ENCODE results near the gene LDLRAP1. TPM values are rescaled to one million over a fixed set of nuclear protein-coding genes. Genes with fewer than 3 reads are reported as not detected.
"Not testable (repeated sequence)": the region's sequence is repeated elsewhere in the genome, so short reads cannot be mapped to it uniquely, and the experiment has no call there.

The LDLRAP1 gene
- total RNA-seq, 4 donors from 2014 or later = 12.6 to 21.2 (median 16.3) TPM

DNA sequence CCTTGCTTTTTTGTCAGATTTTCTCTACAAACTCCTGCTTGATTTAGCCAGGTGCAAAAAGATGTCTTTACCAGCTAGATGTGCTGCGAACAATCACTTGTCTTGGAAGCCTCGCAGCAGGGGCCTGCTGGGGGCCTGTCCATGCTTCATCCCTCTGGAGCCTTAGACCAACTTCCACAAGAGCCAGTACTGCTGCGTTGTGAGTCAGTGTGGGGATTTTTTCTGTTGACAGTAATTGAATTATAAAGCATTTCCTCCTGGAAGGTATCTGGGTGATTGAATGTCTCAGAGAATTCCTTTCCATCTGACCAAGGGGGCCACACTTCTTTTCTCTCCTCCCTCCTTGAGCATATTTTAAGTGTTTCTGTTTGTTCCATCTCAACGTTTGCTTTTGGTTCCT lies 40.4 kb upstream of the LDLRAP1 start:
- Histone ChIP-seq H3K27ac (replicated peaks in 1 of 4) (no peak overlapping the region), H3K9me3 (no peaks in the 10 kb centered on the region), H3K4me1 (peaks cover 10 to 34% (median 30%) of the 10 kb centered on the region in 4 donors), H3K27me3 (no peaks in the 10 kb centered on the region), H3K4me3 (no peak overlapping the region), H3K36me3 (peaks cover 12 to 17% (median 13%) of the 10 kb centered on the region in 4 donors)
- TF ChIP-seq, protein P1, sequence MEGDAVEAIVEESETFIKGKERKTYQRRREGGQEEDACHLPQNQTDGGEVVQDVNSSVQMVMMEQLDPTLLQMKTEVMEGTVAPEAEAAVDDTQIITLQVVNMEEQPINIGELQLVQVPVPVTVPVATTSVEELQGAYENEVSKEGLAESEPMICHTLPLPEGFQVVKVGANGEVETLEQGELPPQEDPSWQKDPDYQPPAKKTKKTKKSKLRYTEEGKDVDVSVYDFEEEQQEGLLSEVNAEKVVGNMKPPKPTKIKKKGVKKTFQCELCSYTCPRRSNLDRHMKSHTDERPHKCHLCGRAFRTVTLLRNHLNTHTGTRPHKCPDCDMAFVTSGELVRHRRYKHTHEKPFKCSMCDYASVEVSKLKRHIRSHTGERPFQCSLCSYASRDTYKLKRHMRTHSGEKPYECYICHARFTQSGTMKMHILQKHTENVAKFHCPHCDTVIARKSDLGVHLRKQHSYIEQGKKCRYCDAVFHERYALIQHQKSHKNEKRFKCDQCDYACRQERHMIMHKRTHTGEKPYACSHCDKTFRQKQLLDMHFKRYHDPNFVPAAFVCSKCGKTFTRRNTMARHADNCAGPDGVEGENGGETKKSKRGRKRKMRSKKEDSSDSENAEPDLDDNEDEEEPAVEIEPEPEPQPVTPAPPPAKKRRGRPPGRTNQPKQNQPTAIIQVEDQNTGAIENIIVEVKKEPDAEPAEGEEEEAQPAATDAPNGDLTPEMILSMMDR (IDR thresholded peaks at IDR 0.05) = no peak
- no peak for TF ChIP-seq POLR2A (IDR thresholded peaks at IDR 0.05; ENCODE audit: low read depth)
- no peak for TF ChIP-seq EP300 (IDR thresholded peaks at IDR 0.05)
- no peak for TF ChIP-seq POLR2AphosphoS5 (IDR thresholded peaks at IDR 0.05)
- no peak for DNase-seq (ENCODE audit: extremely low spot score)
- 42% methylated on average over 4 of the region's 4 CpGs for WGBS
- intact Hi-C loops (cut with DNase I) = no loop called here

DNA sequence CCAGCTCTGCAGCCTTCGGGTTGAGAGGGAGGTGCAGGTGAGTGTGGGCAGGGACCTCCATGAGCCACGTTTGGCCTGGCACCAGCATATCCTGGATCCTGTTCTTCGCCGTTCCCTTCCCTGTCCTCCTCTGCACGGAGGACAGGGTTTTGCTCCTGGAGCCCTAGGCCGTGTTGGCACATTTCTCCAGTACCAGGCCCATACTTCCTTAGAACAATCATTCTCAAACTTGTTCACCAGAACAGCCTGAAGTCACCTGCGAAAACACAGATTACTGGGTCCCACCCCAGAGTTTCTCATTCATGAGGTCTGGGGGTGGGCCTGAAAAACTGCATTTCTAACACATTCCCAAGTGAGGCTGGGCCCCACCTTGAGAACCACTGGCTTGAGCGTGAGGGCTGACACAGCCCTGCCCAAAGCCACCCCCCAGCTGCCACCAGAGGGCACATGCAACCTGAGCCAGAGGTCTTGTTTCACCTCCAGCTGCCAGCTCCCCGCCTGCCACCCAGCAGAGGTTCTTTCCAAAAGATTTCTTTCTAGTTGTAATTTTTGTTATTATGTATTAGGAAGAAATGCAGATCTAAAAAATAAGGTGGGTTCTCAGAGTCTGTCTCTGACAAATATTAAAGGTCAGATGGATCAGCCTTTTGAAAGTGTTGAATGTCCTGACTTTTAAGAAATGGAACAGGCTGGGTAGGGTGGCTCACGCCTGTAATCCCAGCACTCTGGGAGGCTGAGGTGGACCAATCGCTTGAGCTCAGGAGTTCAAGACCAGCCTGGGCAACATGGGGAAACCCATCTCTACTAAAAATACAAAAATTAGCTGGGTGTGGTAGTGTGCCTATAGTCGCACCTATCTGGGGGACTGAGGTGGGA lies 39.6 kb upstream of the LDLRAP1 start:
- intact Hi-C loops (cut with DNase I) = no loop called here

DNA sequence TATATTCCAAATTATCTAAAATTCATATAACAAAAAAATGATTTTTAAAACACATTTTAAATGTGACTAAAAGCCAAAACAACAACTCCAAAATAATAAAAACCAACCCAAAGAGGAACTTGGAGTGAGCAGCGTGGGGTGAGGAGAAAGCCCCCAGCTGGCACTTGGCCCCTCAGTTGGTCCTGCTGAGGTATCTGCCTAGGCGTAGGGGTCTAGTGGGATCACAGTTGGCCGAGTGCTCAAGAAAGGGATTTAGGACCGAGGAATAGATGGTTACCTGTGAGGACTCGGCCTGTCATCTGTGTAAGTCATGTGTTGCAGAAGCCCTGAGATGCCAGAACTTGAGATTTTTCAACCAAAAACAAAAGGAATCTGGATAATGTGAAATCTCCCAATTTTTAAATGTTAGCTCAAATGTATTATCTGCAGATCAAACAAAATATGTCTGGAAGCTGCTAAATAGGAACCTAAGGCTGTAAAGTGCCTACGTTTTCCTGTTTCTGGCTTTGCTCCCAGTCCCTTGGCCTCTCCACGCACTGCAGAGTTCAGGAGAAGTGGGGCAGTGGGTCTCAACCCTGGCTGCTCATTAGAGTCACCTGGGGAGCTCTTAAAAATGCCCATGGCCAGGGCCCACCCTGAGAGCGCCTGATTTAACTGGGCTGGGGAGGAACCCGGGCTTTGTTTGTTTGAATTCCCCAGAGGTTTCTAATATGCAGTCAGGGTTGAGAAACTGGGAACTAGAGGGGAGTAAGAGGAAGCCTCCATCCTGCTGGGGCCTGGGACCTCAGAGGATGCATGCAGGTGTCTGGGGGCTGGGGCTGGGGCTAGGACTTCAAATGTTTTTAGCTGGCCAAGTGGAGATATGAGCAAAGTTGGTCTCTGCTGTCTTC lies 38.5 kb upstream of the LDLRAP1 start:
- H3K27me3 ChIP-seq = no peaks in the 10 kb centered on the region
- intact Hi-C loops (cut with DNase I) = no loop called here
- H3K4me1 ChIP-seq = peaks cover 10 to 34% (median 30%) of the 10 kb centered on the region in 4 donors
- WGBS = 61% methylated on average over 9 of the region's 9 CpGs
- H3K9me3 ChIP-seq = no peaks in the 10 kb centered on the region
- no peak for TF ChIP-seq POLR2AphosphoS5 (IDR thresholded peaks at IDR 0.05)
- no peak for DNase-seq (ENCODE audit: extremely low spot score)
- H3K36me3 ChIP-seq = no peaks in the 10 kb centered on the region
- H3K4me3 ChIP-seq = no peak overlapping the region
- H3K27ac ChIP-seq (replicated peaks in 1 of 4) = no peak overlapping the region

More for the DNA sequence above, 39.6 kb upstream of the LDLRAP1 start:
- no peak for TF ChIP-seq EP300 (IDR thresholded peaks at IDR 0.05)
- TF ChIP-seq POLR2AphosphoS5 (IDR thresholded peaks at IDR 0.05) = no peak
- TF ChIP-seq, protein P1 (IDR thresholded peaks at IDR 0.05) = peak; percentile 37 to 53 (median 46)
- no peak overlapping the region for H3K4me3 ChIP-seq
- H3K4me1 ChIP-seq = peaks cover 10 to 34% (median 30%) of the 10 kb centered on the region in 4 donors
- WGBS = 87% methylated on average over 12 of the region's 12 CpGs
- H3K27ac ChIP-seq (replicated peaks in 1 of 4) = peak overlapping the region in 1 of 4 donors; percentile 15
- no peaks in the 10 kb centered on the region for H3K9me3 ChIP-seq
- DNase-seq (ENCODE audit: extremely low spot score) = no peak
- H3K27me3 ChIP-seq = no peaks in the 10 kb centered on the region
- peaks cover 4 to 9% (median 5%) of the 10 kb centered on the region in 4 donors for H3K36me3 ChIP-seq

- DNase-seq (ENCODE audit: extremely low spot score) = no peak
- intact Hi-C loops (cut with DNase I) = no loop called here
- TF ChIP-seq EP300 (IDR thresholded peaks at IDR 0.05) (no peak), POLR2AphosphoS5 (IDR thresholded peaks at IDR 0.05) (no peak), POLR2A (IDR thresholded peaks at IDR 0.05; ENCODE audit: low read depth) (no peak)
- TF ChIP-seq, protein P1 (IDR thresholded peaks at IDR 0.05) = no peak
- Histone ChIP-seq H3K36me3 (no peaks in the 10 kb centered on the region), H3K4me3 (no peak overlapping the region), H3K27me3 (no peaks in the 10 kb centered on the region), H3K9me3 (no peaks in the 10 kb centered on the region), H3K4me1 (peaks cover 8 to 26% (median 23%) of the 10 kb centered on the region in 4 donors), H3K27ac (replicated peaks in 1 of 4) (no peak overlapping the region)
- WGBS = 73% methylated on average over 14 of the region's 14 CpGs
Measured at GRCh38 chr1:25505656-25506385, 37.6 kb upstream of the LDLRAP1 start.

GRCh38 chr1:25506566-25507463 lies 36.6 kb upstream of the LDLRAP1 start:
- H3K27me3 ChIP-seq; H3K9me3 ChIP-seq; H3K36me3 ChIP-seq; H3K27ac ChIP-seq (replicated peaks in 1 of 4); intact Hi-C loops (cut with DNase I); DNase-seq (ENCODE audit: extremely low spot score): not testable (repeated sequence)
- Histone ChIP-seq H3K4me1 (peaks cover 4 to 24% (median 17%) of the 10 kb centered on the region in 4 donors), H3K4me3 (peak overlapping the region in 2 of 4 donors; percentile 6 to 30)
- 74% methylated on average over 27 of the region's 37 CpGs for WGBS
